HG02642 (cell line): ENCODE results near the gene PARD3B.

ENCODE experiments used
- ATAC-seq: cut with Tn5 transposase; IDR thresholded peaks from one replicate; pipeline ENCODE4 v1.9.1; 2021; ENCODE audit warnings: mild to moderate bottlenecking; ENCODE audit not compliant: unreplicated experiment, poor library complexity

Gene PARD3B

GRCh38 chr2:204650611-204651010 is 105.3 kb downstream of the PARD3B start:
- no peak for ATAC-seq

GRCh38 chr2:204652063-204652462 is 106.8 kb downstream of the PARD3B start:
- ATAC-seq: no peak

GRCh38 chr2:204654669-204655068 is 109.4 kb downstream of the PARD3B start:
- ATAC-seq: no peak

GRCh38 chr2:204655101-204655500 is 109.8 kb downstream of the PARD3B start:
- ATAC-seq: no peak

DNA sequence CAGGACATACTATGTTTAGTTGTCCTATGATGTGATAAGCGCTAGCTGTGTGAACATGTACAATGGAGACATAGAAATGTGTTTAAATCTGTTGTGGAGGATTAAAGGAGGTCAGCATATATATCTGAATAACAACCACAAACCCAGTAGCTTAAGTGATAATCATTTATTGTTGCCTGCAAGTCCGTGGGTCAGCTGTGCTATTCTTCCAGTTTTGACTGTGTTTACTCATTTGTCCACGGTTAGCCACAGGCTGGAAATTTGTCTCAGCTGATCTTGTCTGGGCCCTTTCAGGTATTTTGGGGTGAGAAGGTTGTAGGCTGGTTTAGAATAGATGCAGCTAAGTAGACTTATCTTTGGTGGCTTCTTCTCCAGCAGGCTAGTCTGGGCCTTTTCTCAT is 110.4 kb downstream of the PARD3B start:
- ATAC-seq: no peak

DNA sequence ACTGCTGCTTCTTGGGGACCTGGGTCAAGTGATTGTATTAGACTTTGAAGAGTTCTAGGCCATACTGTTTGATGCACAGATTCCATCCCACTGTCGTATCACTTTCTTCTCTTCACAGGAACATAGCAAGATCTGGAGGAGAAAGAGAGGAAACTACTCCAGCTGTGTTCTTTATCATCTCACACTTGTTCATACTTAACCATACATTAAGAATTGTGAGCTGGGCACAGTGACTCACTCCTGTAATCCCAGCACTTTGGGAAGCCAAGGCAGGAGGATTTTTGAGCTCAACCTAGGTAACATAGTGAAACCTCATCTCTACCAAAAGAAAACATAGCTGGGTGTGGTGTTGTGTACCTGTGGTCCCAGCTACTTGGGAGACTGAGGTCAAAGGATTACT is 111.7 kb downstream of the PARD3B start:
- no peak for ATAC-seq

GRCh38 chr2:204662956-204663355 is 117.7 kb downstream of the PARD3B start:
- no peak for ATAC-seq

DNA sequence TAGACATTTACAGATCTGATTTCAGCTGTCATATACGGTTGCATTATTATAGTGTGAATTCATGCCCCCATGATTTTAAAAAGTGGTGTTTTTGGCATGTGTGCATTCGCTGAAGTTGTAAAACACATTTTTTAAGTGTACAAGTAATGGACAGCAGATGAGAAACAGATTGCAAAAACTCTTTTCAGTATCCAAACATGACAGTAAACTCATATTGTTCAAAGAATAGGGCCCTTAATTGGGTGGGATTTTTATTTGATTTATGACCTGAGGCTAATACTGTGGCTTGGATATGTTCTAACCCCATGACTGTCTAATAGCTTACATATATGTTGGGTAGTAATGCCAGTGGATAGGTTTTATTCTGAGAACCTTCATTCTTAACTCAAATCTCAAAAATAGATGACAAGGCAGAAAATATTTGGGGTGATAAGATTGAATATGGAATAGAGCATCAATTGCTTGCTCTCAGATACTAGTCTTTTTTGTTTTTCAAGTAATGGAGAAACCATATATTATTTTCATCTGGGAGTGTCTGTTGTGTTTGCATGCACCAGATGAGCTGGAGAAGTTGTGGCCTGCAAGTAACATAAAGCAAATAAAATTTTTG is 118.6 kb downstream of the PARD3B start:
- ATAC-seq: no peak

DNA sequence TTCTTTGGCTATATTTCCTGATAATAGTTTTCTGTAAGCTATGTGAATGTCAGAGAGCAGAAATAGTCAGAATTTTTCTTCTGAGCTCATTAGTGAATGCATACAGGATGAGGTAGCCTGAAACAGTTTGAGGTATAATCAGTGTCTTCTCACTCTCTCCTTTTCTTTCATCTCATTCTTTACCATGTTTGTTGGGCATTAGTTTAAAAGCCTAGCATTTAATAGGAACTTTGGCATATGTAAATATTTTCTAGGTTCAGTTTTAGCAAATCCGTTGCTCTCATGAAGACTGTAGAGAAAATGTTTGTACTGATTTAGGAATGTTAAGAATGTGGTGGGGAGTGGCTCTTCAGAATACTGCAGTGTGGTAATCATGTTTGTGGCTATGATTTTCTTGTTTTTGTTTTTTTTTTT is 119.4 kb downstream of the PARD3B start:
- no peak for ATAC-seq

DNA sequence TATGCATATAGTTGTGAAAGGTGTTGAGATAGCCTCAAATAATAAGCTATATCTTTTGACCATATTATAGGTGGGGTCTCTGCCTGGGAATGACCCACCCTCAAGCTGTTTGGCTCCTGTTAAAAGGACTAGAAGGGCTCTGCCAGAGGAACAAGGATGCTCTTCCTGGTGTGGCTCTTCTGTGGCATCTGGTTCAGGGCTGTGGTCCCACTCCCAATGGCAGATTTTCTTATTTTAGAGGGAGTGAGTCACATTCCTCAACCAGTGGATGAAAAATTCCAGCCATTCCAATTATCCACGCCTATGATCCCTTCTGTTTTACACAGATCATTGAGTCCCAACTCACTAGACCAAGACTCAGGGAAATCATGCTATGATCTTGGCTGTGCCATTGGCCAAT is 119.9 kb downstream of the PARD3B start:
- no peak for ATAC-seq

DNA sequence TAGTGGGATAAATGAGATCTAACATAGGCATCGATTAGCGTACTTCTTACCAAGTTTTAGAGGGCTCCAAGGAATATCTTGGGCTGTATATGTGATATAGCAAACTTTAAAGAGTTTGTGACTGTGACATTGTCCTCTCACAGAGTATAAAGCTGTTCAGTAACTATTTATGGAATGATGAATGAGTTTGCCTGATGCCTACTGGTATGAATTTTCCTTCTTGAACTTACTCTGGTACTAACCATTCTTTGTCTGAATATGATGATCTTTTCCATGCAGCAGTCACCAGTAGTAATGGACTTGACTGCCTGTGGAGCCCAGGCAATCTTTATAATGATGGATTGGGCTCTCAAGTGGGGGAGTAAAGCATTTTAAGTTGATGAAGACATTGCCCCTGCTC is 120.5 kb downstream of the PARD3B start:
- no peak for ATAC-seq

DNA sequence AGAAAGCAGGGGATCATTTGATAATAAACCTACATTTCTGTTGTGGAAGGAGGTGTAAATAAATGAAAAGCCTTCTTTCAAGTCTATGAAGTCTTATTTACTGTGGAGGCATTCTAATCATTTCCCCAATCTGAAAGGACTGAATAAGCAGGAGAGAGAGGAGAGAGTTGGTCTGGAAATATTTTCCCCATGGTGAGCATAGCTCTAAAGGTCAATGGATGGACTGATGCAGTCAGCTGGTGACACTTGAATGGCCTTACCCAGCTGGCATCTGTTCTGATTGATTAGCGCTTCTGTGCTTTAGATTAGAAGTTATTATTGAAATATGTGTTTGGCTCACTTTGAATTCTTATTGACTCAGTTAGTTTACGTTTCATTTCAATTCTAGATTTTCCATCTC is 122.7 kb downstream of the PARD3B start:
- ATAC-seq: no peak

- no peak for ATAC-seq
Observed at GRCh38 chr2:204669382-204669781, 124.1 kb downstream of the PARD3B start.

DNA sequence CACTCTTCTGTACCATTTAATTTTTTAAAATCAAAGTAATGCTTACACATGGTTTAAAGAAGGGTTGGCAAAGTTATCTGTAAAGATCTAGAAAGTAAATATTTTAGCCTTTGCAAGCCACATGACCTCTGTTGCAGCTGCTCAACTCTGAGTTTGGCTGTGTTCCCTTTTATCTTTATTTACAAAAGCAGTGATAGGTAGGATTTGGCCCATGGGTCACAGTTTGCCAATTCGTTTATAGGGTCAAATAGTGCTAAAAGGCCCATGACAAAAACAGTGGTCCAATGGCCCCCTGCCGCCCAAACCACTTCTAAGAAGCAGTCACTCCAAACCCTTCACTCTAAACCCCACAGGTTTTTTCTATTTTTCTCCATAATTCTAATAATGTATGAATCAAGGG is 124.8 kb downstream of the PARD3B start:
- ATAC-seq: no peak

GRCh38 chr2:204670756-204671155 is 125.5 kb downstream of the PARD3B start:
- no peak for ATAC-seq

DNA sequence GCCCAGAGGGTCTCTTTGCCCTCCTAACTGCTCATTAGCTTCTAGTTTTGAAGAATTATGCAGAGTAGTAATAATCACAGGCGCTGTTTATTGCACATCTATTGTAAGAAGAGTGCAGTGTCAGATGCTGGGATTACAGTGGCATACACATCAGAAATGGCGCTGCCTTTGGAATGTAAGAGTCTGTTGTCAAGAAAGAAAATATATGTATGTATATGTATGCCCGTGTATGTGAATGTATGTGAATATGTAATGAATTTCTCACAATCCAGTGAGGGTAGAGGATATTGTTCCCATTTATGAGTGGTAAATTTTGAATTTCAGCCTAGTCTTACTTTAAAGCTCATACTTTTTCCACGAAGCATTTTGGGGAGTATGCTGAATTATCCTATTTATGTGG is 127.5 kb downstream of the PARD3B start:
- ATAC-seq: no peak

DNA sequence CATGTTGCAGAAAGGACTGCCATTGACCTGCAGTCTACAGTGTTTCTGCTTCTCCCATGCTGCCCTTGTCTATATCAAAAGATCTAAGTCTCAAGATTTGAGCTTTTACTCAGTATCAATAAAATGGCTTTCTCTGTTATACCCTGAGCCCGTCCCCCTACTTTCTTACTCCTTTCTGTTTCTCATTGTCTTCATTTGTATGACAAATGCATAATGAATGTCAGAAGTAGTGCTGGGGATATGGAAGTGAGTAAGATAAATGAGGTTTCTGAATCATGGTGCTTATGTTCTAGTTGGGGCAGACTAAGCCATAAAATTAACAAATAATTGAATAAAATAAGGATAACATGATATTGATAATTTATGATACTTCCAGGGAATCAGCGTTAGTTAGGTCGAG is 128.6 kb downstream of the PARD3B start:
- no peak for ATAC-seq

DNA sequence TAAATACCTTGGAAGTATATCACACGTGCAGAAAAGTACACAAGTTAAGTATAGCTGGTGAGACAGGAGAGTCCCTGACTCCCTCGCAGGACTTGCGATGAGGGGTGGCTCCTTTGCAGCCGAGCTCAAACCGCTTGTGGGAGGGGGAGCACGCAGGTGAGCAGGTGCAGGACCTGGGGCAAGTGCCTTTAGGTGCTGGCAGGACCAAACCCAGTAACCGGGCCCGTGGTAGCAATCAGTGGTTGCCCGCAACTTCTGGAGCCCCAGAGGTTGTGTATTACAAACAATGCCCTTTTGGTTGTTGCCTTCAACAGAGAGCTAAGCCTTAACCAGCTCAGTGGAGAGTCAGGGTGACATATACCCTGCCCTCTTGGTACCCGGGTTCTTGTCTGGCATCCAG is 132.8 kb downstream of the PARD3B start:
- no peak for ATAC-seq

- ATAC-seq: no peak
Observed at GRCh38 chr2:204680576-204680975, 135.3 kb downstream of the PARD3B start.

DNA sequence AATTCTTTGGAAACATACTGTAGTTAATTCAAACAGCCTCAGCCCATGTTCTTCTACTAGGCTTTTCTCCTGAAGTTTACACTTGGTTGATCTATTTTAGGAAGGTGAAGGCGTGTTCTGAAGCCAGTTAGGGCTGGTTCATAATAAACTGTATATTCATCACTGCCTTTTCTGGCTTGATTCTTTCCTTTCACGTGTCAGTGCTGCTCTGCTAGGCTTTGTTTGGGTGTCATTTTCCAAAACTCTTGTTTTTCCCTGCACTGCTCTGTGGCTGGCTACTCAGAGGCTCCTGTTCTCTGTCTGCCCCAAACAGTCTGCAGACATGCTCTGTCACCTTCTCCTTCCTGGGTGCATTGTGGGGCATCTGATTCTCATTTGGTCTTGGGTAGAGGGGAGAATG is 136.1 kb downstream of the PARD3B start:
- no peak for ATAC-seq

DNA sequence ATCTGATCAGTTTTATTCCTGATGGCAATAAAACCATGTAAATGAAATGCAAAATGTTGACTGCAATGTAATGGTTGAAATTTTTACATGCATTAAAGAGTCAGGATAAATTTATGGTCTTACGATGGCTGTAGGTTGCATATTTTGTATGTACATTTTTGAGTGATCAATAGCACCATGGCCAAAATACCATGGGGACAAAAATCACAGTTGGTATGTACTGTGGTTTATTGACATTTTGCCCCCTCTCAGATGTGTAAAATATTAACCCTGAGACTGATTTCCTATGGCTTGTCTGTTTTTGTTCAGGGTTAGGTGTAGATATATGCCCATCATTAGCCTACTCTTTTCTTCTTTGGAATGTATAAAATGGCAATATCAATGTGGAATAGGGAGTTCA is 138.1 kb downstream of the PARD3B start:
- no peak for ATAC-seq

- ATAC-seq: no peak
Observed at GRCh38 chr2:204686406-204686805, 141.1 kb downstream of the PARD3B start.

DNA sequence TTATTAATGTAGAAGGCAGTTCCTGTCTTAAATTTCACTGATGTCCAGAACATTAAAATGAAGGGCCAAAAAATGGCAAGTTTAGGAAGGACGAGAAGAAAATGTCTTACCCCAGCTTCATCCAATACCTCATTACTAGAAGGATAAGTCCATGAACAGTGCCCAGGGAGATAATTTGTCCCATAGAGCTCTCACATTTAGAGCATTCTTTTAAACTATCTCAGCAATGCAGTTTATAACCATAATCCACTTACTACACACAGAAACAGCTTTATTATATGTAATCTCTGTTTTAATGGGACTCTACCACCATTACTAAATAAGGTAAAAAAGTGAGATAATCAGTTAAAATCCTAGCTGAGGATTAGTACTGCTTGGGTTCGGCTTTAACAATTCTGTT is 142.5 kb downstream of the PARD3B start:
- no peak for ATAC-seq
